Testis (tissue), 3 donors: ENCODE data around the gene DNAJC18. TPM values are rescaled to one million over a fixed set of nuclear protein-coding genes. Genes with fewer than 3 reads are reported as not detected.

Experiments
- DNase-seq: peaks from one replicate; pipeline ENCODE4 v3.0.0-alpha.2; 2019
- H3K27ac ChIP-seq, 2 donors: fragments of 200-600 bp; sonication (generic); one replicate each; pipeline ENCODE4 v1.5.1; 2019
- H3K27me3 ChIP-seq: fragments of 200-600 bp; sonication (generic); one replicate; pipeline ENCODE4 v1.5.1; 2019
- H3K36me3 ChIP-seq: fragments of 200-600 bp; sonication (generic); one replicate; pipeline ENCODE4 v1.5.1; 2017; ENCODE audit warnings: low read depth; ENCODE audit errors: missing control alignments
- H3K4me1 ChIP-seq: fragments of 200-600 bp; sonication (generic); one replicate; pipeline ENCODE4 v1.5.1; 2019
- H3K4me3 ChIP-seq, 2 donors: fragments of 200-600 bp; sonication (generic); one replicate each; pipeline ENCODE4 v1.5.1; 2017 to 2019
- H3K9me3 ChIP-seq: fragments of 200-600 bp; sonication (generic); one replicate; pipeline ENCODE4 v1.5.1; 2017
- POLR2A ChIP-seq: fragments of 450-650 bp; IDR thresholded peaks from one replicate; pipeline ENCODE4 v1.6.1; 2017; ENCODE audit warnings: antibody characterized with exemption, mild to moderate bottlenecking, moderate library complexity
- WGBS, 2 donors: methylation state at CpG; one replicate each; pipeline ENCODE4 v1.1.5; 2018; 5-methylcytosine and 5-hydroxymethylcytosine counted together
- intact Hi-C: fragments of 100-400 bp; cut with DNase I; formaldehyde crosslinking; loops from one replicate; pipeline ENCODE4 v1.15.1; 2023; ENCODE audit warnings: low total_unique reads
- polyA plus RNA-seq: library from polyadenylated mRNA; stranded (reverse); fragments of 350-450 nt; fragmentation: Illumina TruSeq; extraction: RNeasy Lipid Tissue Mini Kit (QIAGEN cat#74804); gene quantifications from one replicate; pipeline ENCODE4 v1.2.3, GENCODE V29; 2014; ENCODE audit warnings: low read depth, low replicate concordance; ENCODE audit not compliant: insufficient read depth
- total RNA-seq, 2 donors: library from RNA; depleted of rRNA; stranded (reverse); fragments of >200 nt; gene quantifications; one replicate each; pipeline ENCODE4 v1.2.3, GENCODE V29; 2016
- TF ChIP-seq, protein P1 (sequence below), 3 experiments: fragments of 450-650 bp in 2 of 3; fragments of 200-600 bp in 1 of 3; sonication (generic) in 1 of 3; IDR thresholded peaks; one replicate each; pipeline ENCODE4 v1.5.1; 2016 to 2019; ENCODE audit warnings: antibody characterized with exemption in 3 of 3, mild to moderate bottlenecking in 2 of 3, moderate library complexity in 1 of 3

DNAJC18 gene
- total and polyA plus RNA-seq, 3 donors from 2014 or later = 45.0 to 283 (median 98.3) TPM

DNA sequence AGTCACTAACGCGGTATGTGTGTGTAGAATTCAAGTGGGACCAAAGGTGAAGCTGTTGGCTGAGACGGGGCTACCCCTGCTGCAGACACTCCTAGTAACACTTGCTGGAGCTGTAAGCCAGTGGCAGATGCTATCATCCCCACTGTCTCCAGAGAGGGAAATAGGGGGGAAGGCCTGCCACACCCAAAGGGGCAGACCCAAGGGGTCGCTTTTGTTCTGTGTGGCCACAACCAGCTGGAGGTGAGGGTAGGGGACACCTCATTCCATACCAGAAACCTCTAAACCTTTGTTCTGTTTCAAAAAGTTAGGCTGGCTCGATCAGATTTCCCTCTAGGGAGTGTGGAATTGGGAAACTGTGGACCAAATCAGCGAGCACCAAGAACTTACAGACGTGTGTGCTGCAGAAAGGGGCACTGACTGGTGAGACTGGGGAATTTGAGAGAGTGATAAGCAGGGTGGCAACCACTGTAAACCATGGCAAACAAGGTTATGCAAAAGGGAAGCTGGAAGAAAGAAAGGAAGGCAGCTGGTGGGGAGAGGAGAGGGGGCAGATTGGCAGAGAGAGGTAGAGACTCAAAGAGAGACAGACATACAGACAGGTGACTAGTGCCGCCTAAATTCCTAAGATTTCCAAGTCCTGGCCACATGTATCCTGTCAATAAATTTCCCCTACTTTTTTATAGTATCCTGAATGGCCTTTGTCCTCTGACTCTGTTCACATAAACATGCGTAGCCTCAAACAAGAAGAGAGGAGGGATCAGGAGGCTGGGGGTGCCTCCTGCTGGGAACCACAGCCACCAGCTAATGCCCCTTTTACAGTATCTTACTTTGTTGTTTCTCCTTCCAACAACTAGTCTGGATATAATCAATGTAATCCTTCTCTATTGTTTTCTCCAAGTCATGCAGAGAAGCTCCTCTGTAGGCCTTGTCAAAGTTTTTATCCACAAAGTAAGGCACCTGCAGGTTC, 19.8 kb downstream of the DNAJC18 start:
- no peaks in the 10 kb centered on the region for H3K27me3 ChIP-seq
- no peak overlapping the region for H3K4me3 ChIP-seq
- no peaks in the 10 kb centered on the region for H3K36me3 ChIP-seq
- no peak overlapping the region for H3K27ac ChIP-seq
- TF ChIP-seq, protein P1, sequence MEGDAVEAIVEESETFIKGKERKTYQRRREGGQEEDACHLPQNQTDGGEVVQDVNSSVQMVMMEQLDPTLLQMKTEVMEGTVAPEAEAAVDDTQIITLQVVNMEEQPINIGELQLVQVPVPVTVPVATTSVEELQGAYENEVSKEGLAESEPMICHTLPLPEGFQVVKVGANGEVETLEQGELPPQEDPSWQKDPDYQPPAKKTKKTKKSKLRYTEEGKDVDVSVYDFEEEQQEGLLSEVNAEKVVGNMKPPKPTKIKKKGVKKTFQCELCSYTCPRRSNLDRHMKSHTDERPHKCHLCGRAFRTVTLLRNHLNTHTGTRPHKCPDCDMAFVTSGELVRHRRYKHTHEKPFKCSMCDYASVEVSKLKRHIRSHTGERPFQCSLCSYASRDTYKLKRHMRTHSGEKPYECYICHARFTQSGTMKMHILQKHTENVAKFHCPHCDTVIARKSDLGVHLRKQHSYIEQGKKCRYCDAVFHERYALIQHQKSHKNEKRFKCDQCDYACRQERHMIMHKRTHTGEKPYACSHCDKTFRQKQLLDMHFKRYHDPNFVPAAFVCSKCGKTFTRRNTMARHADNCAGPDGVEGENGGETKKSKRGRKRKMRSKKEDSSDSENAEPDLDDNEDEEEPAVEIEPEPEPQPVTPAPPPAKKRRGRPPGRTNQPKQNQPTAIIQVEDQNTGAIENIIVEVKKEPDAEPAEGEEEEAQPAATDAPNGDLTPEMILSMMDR (IDR thresholded peaks at IDR 0.05) = no peak
- no peak for TF ChIP-seq POLR2A
- 87 to 89% methylated on average over 9 of the region's 9 CpGs for WGBS, 2 donors
- intact Hi-C loops = loop anchor here (10.0 kb wide), 1 partner anchor 95 kb away; no protein-coding TSS in a partner anchor
- H3K4me1 ChIP-seq = peaks cover 10% of the 10 kb centered on the region
- no peaks in the 10 kb centered on the region for H3K9me3 ChIP-seq
- no peak for DNase-seq

DNA sequence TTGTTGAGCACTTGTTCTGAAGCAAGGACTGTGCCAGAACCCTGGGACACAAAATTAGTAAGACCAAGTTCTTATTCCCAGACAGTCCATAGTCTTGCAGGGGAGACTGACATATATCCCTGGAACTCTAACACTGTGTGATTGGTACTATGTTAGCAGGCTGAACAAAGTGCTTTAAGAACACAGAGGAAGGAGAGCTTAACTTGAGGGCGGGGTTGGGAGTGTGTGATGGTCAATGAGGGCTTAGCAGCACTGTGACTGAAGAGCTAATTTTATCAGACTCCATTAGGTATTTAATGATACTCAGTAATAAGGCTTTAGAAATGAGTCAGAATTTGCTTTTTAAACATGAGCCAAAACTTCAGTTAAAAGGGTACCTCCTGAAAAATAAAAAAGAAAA, 20.5 kb downstream of the DNAJC18 start:
- DNase-seq = no peak
- H3K4me1 ChIP-seq = peaks cover 10% of the 10 kb centered on the region
- intact Hi-C loops = no loop called here

DNA sequence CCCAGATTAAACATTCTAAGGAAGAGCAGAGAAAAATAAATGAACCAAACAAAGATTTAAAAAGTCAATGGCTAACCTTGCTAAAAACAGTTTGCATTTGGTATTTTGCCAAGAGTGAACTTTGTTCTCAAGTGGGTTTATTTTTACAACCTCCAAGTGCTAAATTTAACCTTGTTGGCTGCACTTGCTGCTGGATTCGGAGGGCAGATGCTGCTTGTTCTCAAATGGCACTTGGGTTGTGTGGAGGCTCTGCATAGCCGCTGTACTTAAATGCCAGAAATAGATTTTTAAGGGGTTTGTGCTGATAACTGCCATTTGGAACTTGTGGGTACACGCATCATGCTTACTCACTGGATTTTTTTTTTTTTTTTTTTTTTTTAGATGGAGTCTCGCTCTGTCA, 22.1 kb downstream of the DNAJC18 start:
- Histone ChIP-seq H3K4me3 (no peak overlapping the region), H3K4me1 (peaks cover 10% of the 10 kb centered on the region), H3K27me3 (no peaks in the 10 kb centered on the region), H3K27ac (no peak overlapping the region), H3K36me3 (no peaks in the 10 kb centered on the region), H3K9me3 (no peaks in the 10 kb centered on the region)
- 53 to 56% methylated on average over 4 of the region's 4 CpGs for WGBS, 2 donors
- intact Hi-C loops = no loop called here
- DNase-seq = no peak
- no peak for TF ChIP-seq POLR2A
- TF ChIP-seq, protein P1 (IDR thresholded peaks at IDR 0.05) = no peak

More for the DNA sequence above, 20.5 kb downstream of the DNAJC18 start:
- Histone ChIP-seq H3K27me3 (no peaks in the 10 kb centered on the region), H3K36me3 (no peaks in the 10 kb centered on the region), H3K27ac (no peak overlapping the region), H3K9me3 (no peaks in the 10 kb centered on the region), H3K4me3 (no peak overlapping the region)
- TF ChIP-seq, protein P1 (IDR thresholded peaks at IDR 0.05) = no peak
- TF ChIP-seq POLR2A = no peak
- 89 to 97% methylated on average over 1 of the region's 1 CpG for WGBS, 2 donors

DNA sequence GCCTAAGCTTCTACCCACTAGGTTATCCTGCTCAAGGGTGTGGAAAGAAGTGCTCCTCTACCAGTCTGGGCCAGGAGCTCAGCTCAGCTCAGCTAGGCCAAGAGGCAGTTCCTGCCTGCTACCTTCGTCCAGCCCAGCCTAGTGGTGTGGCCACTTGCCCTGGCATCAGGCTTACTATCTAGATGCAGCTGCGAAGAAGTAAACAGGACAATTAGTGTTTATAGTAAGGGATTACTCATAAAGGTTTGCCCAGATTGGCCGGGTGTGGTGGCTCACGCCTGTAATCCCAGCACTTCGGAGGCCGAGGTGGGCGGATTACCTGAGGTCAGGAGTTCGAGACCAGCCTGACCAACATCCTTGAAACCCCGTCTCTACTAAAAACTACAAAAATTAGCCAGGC, 22.7 kb downstream of the DNAJC18 start:
- H3K36me3 ChIP-seq = no peaks in the 10 kb centered on the region
- intact Hi-C loops = no loop called here
- peaks cover 10% of the 10 kb centered on the region for H3K4me1 ChIP-seq
- no peaks in the 10 kb centered on the region for H3K9me3 ChIP-seq
- DNase-seq = no peak
- 77 to 83% methylated on average over 3 to 9 of the region's 9 CpGs for WGBS, 2 donors
- H3K4me3 ChIP-seq = no peak overlapping the region
- no peak overlapping the region for H3K27ac ChIP-seq
- no peaks in the 10 kb centered on the region for H3K27me3 ChIP-seq
- TF ChIP-seq, protein P1 (IDR thresholded peaks at IDR 0.05) = no peak
- no peak for TF ChIP-seq POLR2A
